OCI-LY3 (cell line): Measurements from ENCODE around the gene ACTG1.

Experiments
- CTCF ChIP-seq: fragments of 200-600, 300-600 bp; sonication (generic); IDR thresholded peaks from 2 replicates; pipeline ENCODE4 v1.5.1; 2014; ENCODE audit warnings: antibody characterized with exemption, low read length, low read depth
- EZH2phosphoT487 ChIP-seq: fragments of 200-600 bp; shearing (Covaris generic); IDR thresholded peaks from 2 replicates; pipeline ENCODE4 v1.6.1; 2018; ENCODE audit warnings: antibody characterized with exemption, mixed run types, low read depth

- TF ChIP-seq CTCF (no peak), EZH2phosphoT487 (no peak)
Observed at GRCh38 chr17:81483085-81483861, 29.3 kb downstream of the ACTG1 start.
